Esophagus squamous epithelium (tissue), 5 donors: Measurements from ENCODE around the gene S100A7. TPM values are rescaled to one million over a fixed set of nuclear protein-coding genes. Genes with fewer than 3 reads are reported as not detected.
A peak's percentile ranks its signal among the peaks of the same experiment; 100 is the strongest.

ENCODE experiments used
- DNase-seq: peaks from one replicate; lab custom pipeline; 2025; lab: John Stamatoyannopoulos, UW
- H3K27ac ChIP-seq, 4 donors: fragments of 200-600 bp; sonication (generic); one replicate each; pipeline ENCODE4 v1.5.1; 2016 to 2019; ENCODE audit warnings: mild to moderate bottlenecking in 1 of 4
- H3K27me3 ChIP-seq, 4 donors: fragments of 200-600 bp; sonication (generic); 1 replicate in 3 of 4; 2 replicates in 1 of 4; pipeline versions ENCODE4 v1.5.1 to v1.6.0; 2017 to 2021; ENCODE audit warnings: antibody characterized with exemption in 1 of 4
- H3K36me3 ChIP-seq, 3 donors: fragments of 200-600 bp; sonication (generic); one replicate each; pipeline ENCODE4 v1.5.1; 2016 to 2019
- H3K4me1 ChIP-seq, 3 donors: fragments of 200-600 bp; sonication (generic); one replicate each; pipeline ENCODE4 v1.5.1; 2017 to 2019
- H3K4me3 ChIP-seq, 4 donors: fragments of 200-600 bp; sonication (generic); 1 replicate in 3 of 4; 2 replicates in 1 of 4; pipeline ENCODE4 v1.5.1; 2016 to 2019; ENCODE audit warnings: mild to moderate bottlenecking in 2 of 4, moderate library complexity in 1 of 4
- H3K9me3 ChIP-seq, 3 donors: fragments of 200-600 bp; sonication (generic); one replicate each; pipeline ENCODE4 v1.5.1; 2016 to 2019
- CTCF ChIP-seq, 6 experiments: fragments of 450-650 bp in 4 of 6; fragments of 200-600 bp in 2 of 6; sonication (generic) in 2 of 6; IDR thresholded peaks; one replicate each; pipeline ENCODE4 v1.5.1; 2016 to 2019; ENCODE audit warnings: antibody characterized with exemption in 6 of 6, mild to moderate bottlenecking in 4 of 6, moderate library complexity in 4 of 6
- POLR2A ChIP-seq, 4 donors: fragments of 450-650 bp; IDR thresholded peaks; one replicate each; pipeline ENCODE4 v1.6.1; 2017; ENCODE audit warnings: antibody characterized with exemption in 4 of 4, mild to moderate bottlenecking in 4 of 4, moderate library complexity in 3 of 4
- WGBS, 2 donors: methylation state at CpG; one replicate each; pipeline ENCODE4 v1.1.5; 2018; 5-methylcytosine and 5-hydroxymethylcytosine counted together
- intact Hi-C: fragments of 100-400 bp; cut with DNase I; formaldehyde crosslinking; loops from one replicate; pipeline ENCODE4 v1.15.0; 2022
- total RNA-seq, 4 donors: library from RNA; depleted of rRNA; stranded (reverse); fragments of >200 nt; gene quantifications; one replicate each; pipeline ENCODE4 v1.1.0, GENCODE V29; 2016
- donor health status: DM: yes; HTN: yes; CAD: no.

The S100A7 gene
- total RNA-seq, 4 donors from 2014 or later = 8.8 to 9,163 (median 3,171) TPM

GRCh38 chr1:153487707-153488106 lies 27.3 kb upstream of the S100A7 start:
- Histone ChIP-seq H3K4me1 (peaks cover 8 to 84% (median 29%) of the 10 kb centered on the region in 3 donors), H3K36me3 (no peaks in the 10 kb centered on the region), H3K27ac (no peak overlapping the region), H3K4me3 (no peak overlapping the region), H3K27me3 (peaks cover 0 to 7% (median 0%) of the 10 kb centered on the region in 4 donors), H3K9me3 (no peaks in the 10 kb centered on the region)
- TF ChIP-seq CTCF (IDR thresholded peaks at IDR 0.05) (no peak), POLR2A (IDR thresholded peaks at IDR 0.05) (no peak)
- intact Hi-C loops = no loop called here
- no peak for DNase-seq
- 91 to 97% methylated on average over 2 of the region's 2 CpGs for WGBS, 2 donors

- H3K27me3 ChIP-seq = peaks cover 0 to 11% (median 0%) of the 10 kb centered on the region in 4 donors
- no peaks in the 10 kb centered on the region for H3K9me3 ChIP-seq
- intact Hi-C loops = no loop called here
- TF ChIP-seq POLR2A (IDR thresholded peaks at IDR 0.05) (no peak), CTCF (IDR thresholded peaks at IDR 0.05) (no peak)
- peak overlapping the region in 3 of 4 donors; percentile 11 to 89 (median 72) for H3K27ac ChIP-seq
- H3K4me3 ChIP-seq = no peak overlapping the region
- DNase-seq = no peak
- peaks cover under 1 to 74% (median 15%) of the 10 kb centered on the region in 3 donors for H3K4me1 ChIP-seq
- WGBS, 2 donors = 25 to 47% methylated on average over 2 of the region's 2 CpGs
- no peaks in the 10 kb centered on the region for H3K36me3 ChIP-seq
These were observed 25.4 kb upstream of the S100A7 start for GRCh38 chr1:153485863-153486262.

- DNase-seq = no peak
- Histone ChIP-seq H3K27me3 (peaks cover 0 to 11% (median 0%) of the 10 kb centered on the region in 4 donors), H3K4me1 (peaks cover 0 to 74% (median 13%) of the 10 kb centered on the region in 3 donors), H3K36me3 (no peaks in the 10 kb centered on the region), H3K27ac (peak overlapping the region; percentile 29 to 89 (median 66)), H3K4me3 (no peak overlapping the region), H3K9me3 (no peaks in the 10 kb centered on the region)
- intact Hi-C loops = no loop called here
- TF ChIP-seq POLR2A (IDR thresholded peaks at IDR 0.05) (no peak), CTCF (IDR thresholded peaks at IDR 0.05) (no peak)
- WGBS, 2 donors = 31 to 33% methylated on average over 4 to 6 of the region's 6 CpGs
These were observed 23.3 kb upstream of the S100A7 start for GRCh38 chr1:153483776-153484175.

- intact Hi-C loops = no loop called here
- Histone ChIP-seq H3K27me3 (peaks cover 0 to 11% (median 0%) of the 10 kb centered on the region in 4 donors), H3K36me3 (no peaks in the 10 kb centered on the region), H3K4me1 (peaks cover 0 to 76% (median 13%) of the 10 kb centered on the region in 3 donors), H3K4me3 (no peak overlapping the region), H3K27ac (peak overlapping the region in 2 of 4 donors; percentile 24 to 36), H3K9me3 (no peaks in the 10 kb centered on the region)
- WGBS, 2 donors = 24 to 39% methylated on average over 2 of the region's 2 CpGs
- TF ChIP-seq CTCF (IDR thresholded peaks at IDR 0.05) = no peak
- no peak for TF ChIP-seq POLR2A (IDR thresholded peaks at IDR 0.05)
- DNase-seq = no peak
These were observed 20.7 kb upstream of the S100A7 start for GRCh38 chr1:153481124-153481523.

- H3K9me3 ChIP-seq = no peaks in the 10 kb centered on the region
- 45 to 57% methylated on average over 4 of the region's 4 CpGs for WGBS, 2 donors
- peak overlapping the region; percentile 28 to 80 (median 70) for H3K27ac ChIP-seq
These were observed 18.5 kb upstream of the S100A7 start for GRCh38 chr1:153478692-153479618.

More at GRCh38 chr1:153478692-153479618, 18.5 kb upstream of the S100A7 start:
- Histone ChIP-seq H3K27me3 (peaks cover 0 to 10% (median 0%) of the 10 kb centered on the region in 4 donors), H3K4me1 (peaks cover 0 to 60% (median 4%) of the 10 kb centered on the region in 3 donors), H3K36me3 (no peaks in the 10 kb centered on the region), H3K4me3 (no peak overlapping the region)
- intact Hi-C loops = no loop called here
- no peak for TF ChIP-seq POLR2A (IDR thresholded peaks at IDR 0.05)
- no peak for TF ChIP-seq CTCF (IDR thresholded peaks at IDR 0.05)
- no peak for DNase-seq
